Mammary microvascular endothelial cell (primary cell): Measurements from ENCODE around the gene IDI1. TPM values are rescaled to one million over a fixed set of nuclear protein-coding genes. Genes with fewer than 3 reads are reported as not detected.

Source experiments
- total RNA-seq: library from RNA; depleted of rRNA; stranded (reverse); fragments of >200 nt; gene quantifications from 2 replicates; pipeline ENCODE4 v1.2.3, GENCODE V29; 2015

The IDI1 gene
- total RNA-seq = 73.5 and 82.6 TPM in 2 replicates

DNA sequence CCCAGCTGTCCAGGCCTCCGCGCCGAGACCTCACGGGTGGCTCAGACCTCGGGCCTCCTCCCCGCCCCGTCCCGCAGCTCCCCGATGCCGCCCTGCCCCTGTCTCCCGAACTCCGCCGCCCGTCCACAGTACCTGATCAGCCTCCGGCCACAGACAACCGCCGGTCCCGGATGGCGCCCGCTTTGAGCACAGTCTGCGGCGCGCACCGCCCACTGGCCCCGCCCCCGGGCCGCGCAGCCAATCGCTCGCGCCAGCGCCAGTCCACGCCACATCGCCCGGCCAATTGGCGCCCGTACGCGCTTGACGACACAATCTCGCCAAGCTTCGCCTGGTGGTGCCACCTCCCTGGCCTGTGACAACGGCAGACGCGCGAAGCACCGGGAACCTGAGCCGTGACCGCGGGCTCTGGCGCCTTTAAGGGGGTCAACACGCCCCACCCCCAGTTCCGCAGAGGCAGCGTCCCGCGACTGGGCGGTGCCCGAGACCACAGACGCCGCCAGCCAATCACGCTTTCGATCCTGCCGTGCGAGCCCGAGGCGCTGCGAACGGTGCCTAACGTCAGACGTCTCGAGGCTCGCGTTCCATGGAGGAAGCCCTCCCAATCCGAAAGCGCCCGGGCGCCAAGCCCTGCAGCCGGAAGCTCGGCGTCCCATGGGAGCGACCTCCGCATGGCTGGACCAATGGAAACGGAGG, at the start of gene IDI1:
Gene IDI1, minus strand, starts transcription at position 388 of the 693 bp plus-strand sequence. Its CDS starts 116 bp downstream, at position 272.

DNA sequence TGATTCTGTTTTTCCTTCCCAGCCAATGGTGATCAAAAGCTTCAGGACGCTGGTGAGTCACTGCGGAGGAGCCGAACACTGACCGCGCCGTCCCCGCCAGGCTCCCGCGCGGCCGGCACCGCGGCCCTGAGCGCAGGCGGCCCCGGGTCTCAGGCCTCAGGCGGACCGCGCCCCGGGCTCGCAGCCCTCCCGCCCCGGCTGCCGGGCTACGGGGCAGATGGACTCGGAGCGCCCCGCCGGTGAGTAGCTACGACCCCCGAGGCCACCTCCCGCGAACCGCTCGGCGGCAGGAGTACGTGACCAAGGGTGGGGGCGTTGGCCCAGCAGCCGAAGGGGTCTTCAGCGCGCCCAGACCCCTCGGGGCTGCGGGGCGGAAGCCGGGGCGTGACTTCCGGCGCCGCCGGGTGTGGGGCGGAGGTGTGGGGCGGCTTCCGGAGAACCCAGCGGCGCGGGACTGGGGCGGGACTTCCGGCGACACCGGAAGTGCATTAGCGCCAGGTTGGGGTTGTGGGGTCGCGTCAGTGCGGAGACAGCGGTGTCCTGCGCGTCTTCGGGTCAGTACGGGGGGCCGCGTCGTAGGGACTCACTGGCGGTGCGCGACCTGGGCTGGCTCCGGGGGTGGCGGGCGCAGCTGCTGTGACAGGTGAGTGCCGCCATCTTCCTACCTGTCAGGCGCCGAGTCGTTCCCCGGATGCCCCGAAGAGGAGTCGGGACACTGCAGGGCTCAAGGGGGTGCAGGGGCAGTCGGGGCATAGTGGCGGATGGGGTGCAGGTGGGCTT, 7.6 kb upstream of the IDI1 start, which contains the start of gene WDR37:
Gene WDR37, plus strand, starts transcription at position 60 of the 780 bp plus-strand sequence. CDS start 15,771 bp downstream, outside the sequence.

DNA sequence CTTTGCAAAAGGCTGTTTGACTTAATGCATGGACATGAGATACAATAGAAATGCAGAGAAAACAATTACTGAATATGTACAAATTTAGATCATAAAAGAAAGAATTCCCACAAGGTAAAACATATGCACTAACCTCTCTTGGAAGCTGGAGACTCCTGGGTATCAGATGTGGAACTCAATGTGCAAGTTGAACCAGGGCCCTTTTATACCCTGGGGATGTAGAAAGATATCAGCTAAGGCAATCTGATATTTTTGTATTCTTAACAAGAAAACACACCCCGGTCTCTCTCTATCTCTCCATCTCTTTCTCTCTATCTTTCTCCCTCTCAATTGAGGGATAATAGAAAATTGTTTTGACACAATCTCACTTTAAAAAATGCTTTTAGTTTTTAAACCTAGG, 23.2 kb downstream of the IDI1 start, which contains the start of gene IDI2:
Gene IDI2, minus strand, starts transcription at position 177 of the 400 bp plus-strand sequence. CDS start 1,136 bp downstream, outside the sequence.

Other genes with a start within 250 kb of the IDI1 start
- 33.8 and 40.6 TPM in 2 replicates for gene LARP4B, start 117.4 kb downstream of the IDI1 start, total RNA-seq
- 25.0 and 38.0 TPM in 2 replicates for gene GTPBP4, start 60.7 kb downstream of the IDI1 start, total RNA-seq
- gene IDI2, start 23.3 kb downstream of the IDI1 start, total RNA-seq = not detected in 2 replicates
- gene WDR37, start 7.3 kb upstream of the IDI1 start, total RNA-seq = 14.8 and 17.8 TPM in 2 replicates